HG03064 (cell line): ENCODE results near the gene CCDC158.
"Not testable (repeated sequence)": the region's sequence is repeated elsewhere in the genome, so short reads cannot be mapped to it uniquely, and the experiment has no call there.

Source experiments
- ATAC-seq: cut with Tn5 transposase; IDR thresholded peaks from one replicate; pipeline ENCODE4 v1.9.1; 2021; ENCODE audit warnings: low read depth; ENCODE audit not compliant: unreplicated experiment

CCDC158 gene

GRCh38 chr4:76420762-76421581 lies at the start of gene CCDC158:
Gene CCDC158, minus strand, starts transcription at chr4:76421141. Its CDS starts 17,934 bp downstream, at chr4:76403207.
- ATAC-seq = no peak

- ATAC-seq = no peak
Measured at GRCh38 chr4:76470532-76470931, 49.6 kb upstream of the CCDC158 start.

GRCh38 chr4:76470064-76470463 lies 49.1 kb upstream of the CCDC158 start:
- no peak for ATAC-seq

GRCh38 chr4:76463568-76463967 lies 42.6 kb upstream of the CCDC158 start:
- ATAC-seq = no peak

GRCh38 chr4:76459291-76459723 lies 38.4 kb upstream of the CCDC158 start:
- ATAC-seq = no peak

GRCh38 chr4:76458825-76459224 lies 37.9 kb upstream of the CCDC158 start:
- ATAC-seq = no peak

GRCh38 chr4:76458297-76458696 lies 37.4 kb upstream of the CCDC158 start:
- no peak for ATAC-seq

- no peak for ATAC-seq
Measured at GRCh38 chr4:76457885-76458284, 36.9 kb upstream of the CCDC158 start.

GRCh38 chr4:76454073-76454472 lies 33.1 kb upstream of the CCDC158 start:
- ATAC-seq = not testable (repeated sequence)

- ATAC-seq = no peak
Measured at GRCh38 chr4:76453232-76453631, 32.3 kb upstream of the CCDC158 start.

- no peak for ATAC-seq
Measured at GRCh38 chr4:76449833-76450232, 28.9 kb upstream of the CCDC158 start.

- ATAC-seq = no peak
Measured at GRCh38 chr4:76449362-76449767, 28.4 kb upstream of the CCDC158 start.

GRCh38 chr4:76448211-76448610 lies 27.3 kb upstream of the CCDC158 start:
- ATAC-seq = no peak

- ATAC-seq = no peak
Measured at GRCh38 chr4:76447393-76447851, 26.5 kb upstream of the CCDC158 start.

GRCh38 chr4:76445911-76446310 lies 25.0 kb upstream of the CCDC158 start:
- ATAC-seq = no peak

- ATAC-seq = no peak
Measured at GRCh38 chr4:76443376-76443775, 22.4 kb upstream of the CCDC158 start.

GRCh38 chr4:76442807-76443206 lies 21.9 kb upstream of the CCDC158 start:
- ATAC-seq = no peak

GRCh38 chr4:76441881-76442280 lies 20.9 kb upstream of the CCDC158 start:
- no peak for ATAC-seq

- ATAC-seq = no peak
Measured at GRCh38 chr4:76439491-76439890, 18.6 kb upstream of the CCDC158 start.

- ATAC-seq = no peak
Measured at GRCh38 chr4:76435528-76436319, 14.8 kb upstream of the CCDC158 start.

GRCh38 chr4:76434901-76435527 lies 14.1 kb upstream of the CCDC158 start, which contains the start of gene SHROOM3:
Gene SHROOM3, plus strand, starts transcription at chr4:76435229. Its CDS starts 824 bp downstream, at chr4:76436053.
- no peak for ATAC-seq
